Ammon's horn (tissue), 1 donor: ENCODE results near the gene TFDP2.

Experiments
- DNase-seq: peaks from one replicate; pipeline ENCODE4 v3.0.0-alpha.2; 2016; ENCODE audit warnings: low spot score

The TFDP2 gene

GRCh38 chr3:142072816-142073215, 76.5 kb downstream of the TFDP2 start:
- no peak for DNase-seq

- DNase-seq: no peak
Observed at GRCh38 chr3:142065932-142066331, 83.4 kb downstream of the TFDP2 start.

- DNase-seq: no peak
Observed at GRCh38 chr3:142065344-142065743, 84.0 kb downstream of the TFDP2 start.

- no peak for DNase-seq
Observed at GRCh38 chr3:142064454-142064853, 84.9 kb downstream of the TFDP2 start.

- no peak for DNase-seq
Observed at GRCh38 chr3:142057331-142057725, 92.0 kb downstream of the TFDP2 start.

GRCh38 chr3:142056656-142057330, 92.6 kb downstream of the TFDP2 start:
- DNase-seq: no peak

- no peak for DNase-seq
Observed at GRCh38 chr3:142053835-142054234, 95.5 kb downstream of the TFDP2 start.

GRCh38 chr3:142053244-142053643, 96.1 kb downstream of the TFDP2 start:
- no peak for DNase-seq

- DNase-seq: no peak
Observed at GRCh38 chr3:142051351-142051750, 98.0 kb downstream of the TFDP2 start.

- DNase-seq: no peak
Observed at GRCh38 chr3:142047021-142047369, 102.3 kb downstream of the TFDP2 start.

- DNase-seq: no peak
Observed at GRCh38 chr3:142046320-142047020, 102.9 kb downstream of the TFDP2 start.

GRCh38 chr3:142040941-142041491, 108.3 kb downstream of the TFDP2 start:
- DNase-seq: no peak

- no peak for DNase-seq
Observed at GRCh38 chr3:142035308-142035922, 113.9 kb downstream of the TFDP2 start.

- DNase-seq: no peak
Observed at GRCh38 chr3:142033292-142033691, 116.1 kb downstream of the TFDP2 start.

- DNase-seq: no peak
Observed at GRCh38 chr3:142031575-142031974, 117.8 kb downstream of the TFDP2 start.

GRCh38 chr3:142029791-142030190, 119.6 kb downstream of the TFDP2 start:
- DNase-seq: no peak

GRCh38 chr3:142029052-142029642, 120.2 kb downstream of the TFDP2 start:
- no peak for DNase-seq

- peak; percentile 10 for DNase-seq
Observed at GRCh38 chr3:142028243-142028777, 121.0 kb downstream of the TFDP2 start.

- DNase-seq: peak; percentile 39
Observed at GRCh38 chr3:142027735-142028134, 121.6 kb downstream of the TFDP2 start.

- DNase-seq: no peak
Observed at GRCh38 chr3:142027300-142027699, 122.0 kb downstream of the TFDP2 start.

GRCh38 chr3:142026333-142026732, 123.0 kb downstream of the TFDP2 start:
- DNase-seq: no peak

GRCh38 chr3:142022381-142022780, 127.0 kb downstream of the TFDP2 start:
- DNase-seq: peak; percentile 47
